Peyer's patch (tissue), 4 donors: ENCODE data around the gene TMEM98.

ENCODE experiments used
- POLR2A ChIP-seq, 2 donors: fragments of 450-650 bp; IDR thresholded peaks; one replicate each; pipeline ENCODE4 v1.5.1; 2017; ENCODE audit warnings: antibody characterized with exemption in 2 of 2, mild to moderate bottlenecking in 2 of 2, moderate library complexity in 2 of 2
- TF ChIP-seq, protein P1 (sequence below), 6 experiments: fragments of 450-650 bp in 4 of 6; fragments of 200-600 bp in 2 of 6; sonication (generic) in 1 of 6; IDR thresholded peaks; one replicate each; pipeline ENCODE4 v1.5.1; 2017 to 2019; ENCODE audit warnings: antibody characterized with exemption in 6 of 6, mild to moderate bottlenecking in 3 of 6, moderate library complexity in 1 of 6

DNA sequence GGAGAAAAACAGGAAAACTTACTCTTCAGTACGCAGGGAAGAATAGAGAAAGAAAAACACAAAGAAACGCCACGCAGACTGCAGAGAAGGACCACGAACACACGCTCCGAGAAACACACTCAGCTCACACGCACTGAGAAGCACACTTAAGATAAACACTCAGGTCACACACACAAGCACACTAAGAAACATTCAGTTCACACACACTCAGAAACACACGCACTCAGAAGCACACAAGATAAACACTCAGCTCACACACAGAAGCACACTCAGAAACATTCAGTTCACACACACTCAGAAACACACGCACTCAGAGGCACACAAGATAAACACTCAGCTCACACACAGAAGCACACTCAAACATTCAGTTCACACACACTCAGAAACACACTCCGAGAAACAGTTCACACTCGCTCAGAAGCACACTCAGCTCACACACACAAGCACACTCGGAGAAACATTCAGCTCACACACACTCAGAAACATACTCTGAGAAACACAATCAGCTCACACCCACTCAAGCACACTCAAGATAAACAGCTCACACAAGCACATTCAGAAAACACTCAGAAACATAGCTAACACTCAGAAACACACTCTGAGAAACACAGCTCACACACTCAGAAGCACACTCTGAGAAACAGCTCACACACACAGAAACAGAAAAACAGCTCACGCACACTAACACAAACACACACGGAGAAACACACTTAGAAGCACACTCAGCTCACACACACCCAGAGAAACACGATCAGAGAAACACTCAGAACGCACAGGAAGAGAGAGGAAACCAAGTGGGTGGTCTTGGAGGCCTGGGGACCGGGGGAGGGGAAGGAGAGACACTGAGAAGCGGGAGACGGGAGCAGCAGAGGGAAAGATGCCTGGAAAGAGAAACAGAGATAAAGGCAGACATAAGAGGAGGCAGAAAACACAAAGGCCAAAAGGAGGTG lies 908 bp downstream of the TMEM98 start:
- TF ChIP-seq, protein P1, sequence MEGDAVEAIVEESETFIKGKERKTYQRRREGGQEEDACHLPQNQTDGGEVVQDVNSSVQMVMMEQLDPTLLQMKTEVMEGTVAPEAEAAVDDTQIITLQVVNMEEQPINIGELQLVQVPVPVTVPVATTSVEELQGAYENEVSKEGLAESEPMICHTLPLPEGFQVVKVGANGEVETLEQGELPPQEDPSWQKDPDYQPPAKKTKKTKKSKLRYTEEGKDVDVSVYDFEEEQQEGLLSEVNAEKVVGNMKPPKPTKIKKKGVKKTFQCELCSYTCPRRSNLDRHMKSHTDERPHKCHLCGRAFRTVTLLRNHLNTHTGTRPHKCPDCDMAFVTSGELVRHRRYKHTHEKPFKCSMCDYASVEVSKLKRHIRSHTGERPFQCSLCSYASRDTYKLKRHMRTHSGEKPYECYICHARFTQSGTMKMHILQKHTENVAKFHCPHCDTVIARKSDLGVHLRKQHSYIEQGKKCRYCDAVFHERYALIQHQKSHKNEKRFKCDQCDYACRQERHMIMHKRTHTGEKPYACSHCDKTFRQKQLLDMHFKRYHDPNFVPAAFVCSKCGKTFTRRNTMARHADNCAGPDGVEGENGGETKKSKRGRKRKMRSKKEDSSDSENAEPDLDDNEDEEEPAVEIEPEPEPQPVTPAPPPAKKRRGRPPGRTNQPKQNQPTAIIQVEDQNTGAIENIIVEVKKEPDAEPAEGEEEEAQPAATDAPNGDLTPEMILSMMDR (IDR thresholded peaks at IDR 0.05), result no peak
- TF ChIP-seq POLR2A (IDR thresholded peaks at IDR 0.05), result no peak
